Activated CD8-positive, alpha-beta memory T cell treated with anti-CD3 and anti-CD28 coated beads for 24 hours (primary cell): Measurements from ENCODE around the gene KDM3A.

Experiments
- DNase-seq: peaks from one replicate; pipeline ENCODE4 v3.0.0-alpha.2; 2020

Gene KDM3A

DNA sequence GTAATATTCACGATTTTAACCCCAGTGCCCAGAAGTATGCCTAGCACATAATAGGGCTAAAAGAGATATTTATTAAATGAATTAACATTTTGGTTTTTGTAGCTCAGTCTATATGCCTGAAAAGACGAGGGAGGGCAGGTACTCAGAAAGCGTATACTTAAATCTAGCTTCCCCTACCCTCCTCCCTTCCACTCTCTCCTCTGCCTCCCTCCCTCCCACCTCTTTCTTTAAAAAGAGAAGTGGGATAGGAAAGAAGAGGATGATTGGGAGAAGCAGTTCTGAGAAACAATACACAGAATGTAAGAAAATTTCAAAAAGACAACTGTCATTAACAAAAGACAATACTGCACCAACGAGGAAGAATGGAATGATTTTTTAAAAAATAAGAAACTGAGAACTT lies 82.3 kb downstream of the KDM3A start:
- no peak for DNase-seq

DNA sequence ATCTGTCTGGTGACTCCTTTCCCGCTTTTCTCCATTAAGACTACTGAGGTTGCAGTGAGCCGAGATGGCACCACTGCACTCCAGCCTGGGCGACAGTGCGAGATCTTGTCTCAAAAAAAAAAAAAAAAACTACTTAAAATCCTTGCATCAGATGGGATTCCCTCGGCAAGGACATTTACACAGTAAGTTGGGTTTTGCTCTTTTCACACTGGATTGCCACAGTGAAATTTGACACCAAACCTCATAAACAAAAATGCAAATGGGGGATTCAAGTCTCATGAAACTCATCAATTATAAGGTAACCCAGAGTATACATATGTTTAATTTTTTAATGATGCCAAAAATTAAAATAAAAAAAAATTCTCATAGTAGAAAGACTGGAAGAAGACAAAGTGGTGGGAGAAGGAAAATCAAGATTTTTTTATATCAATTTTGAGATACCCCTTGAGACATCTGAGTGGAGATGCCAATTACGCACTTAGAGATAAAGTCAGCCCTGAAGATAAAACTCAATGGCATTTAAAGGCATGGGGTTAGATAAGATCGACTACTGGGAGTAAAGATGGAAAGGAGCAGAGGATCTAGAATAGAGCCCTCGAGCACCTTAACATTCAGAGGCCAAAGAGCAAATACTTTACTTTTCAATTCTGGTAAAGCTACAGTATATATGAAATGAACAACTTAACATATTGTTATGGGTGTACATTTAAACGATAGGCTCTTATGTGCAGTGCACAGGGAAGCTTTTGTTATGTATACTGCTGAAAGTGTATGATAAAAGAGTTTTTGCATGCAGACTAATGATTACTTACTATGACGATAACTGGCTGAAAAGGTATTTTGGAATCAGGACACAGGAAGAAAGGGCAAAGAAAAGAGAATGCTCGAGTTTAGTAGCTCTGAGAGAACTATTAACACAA lies 84.5 kb downstream of the KDM3A start:
- no peak for DNase-seq

DNA sequence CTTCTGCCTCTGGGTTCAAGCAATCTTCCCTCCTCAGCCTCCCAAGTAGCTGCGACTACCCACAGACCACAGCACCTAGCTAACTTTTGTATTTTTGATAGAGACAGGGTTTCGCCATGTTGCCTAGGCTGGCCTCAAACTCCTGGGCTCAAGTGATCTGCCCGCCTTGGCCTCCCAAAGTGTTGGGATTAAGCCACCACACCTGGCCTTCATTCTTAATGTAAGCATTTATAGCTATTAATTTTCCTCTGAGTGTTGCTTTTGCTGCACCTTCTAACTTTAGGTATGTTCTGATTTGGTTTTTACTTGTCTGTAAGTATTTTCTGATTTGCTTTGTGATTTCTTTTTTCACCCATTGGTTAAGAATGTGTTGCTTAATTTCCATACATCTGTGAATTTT lies 92.4 kb downstream of the KDM3A start:
- DNase-seq = no peak

DNA sequence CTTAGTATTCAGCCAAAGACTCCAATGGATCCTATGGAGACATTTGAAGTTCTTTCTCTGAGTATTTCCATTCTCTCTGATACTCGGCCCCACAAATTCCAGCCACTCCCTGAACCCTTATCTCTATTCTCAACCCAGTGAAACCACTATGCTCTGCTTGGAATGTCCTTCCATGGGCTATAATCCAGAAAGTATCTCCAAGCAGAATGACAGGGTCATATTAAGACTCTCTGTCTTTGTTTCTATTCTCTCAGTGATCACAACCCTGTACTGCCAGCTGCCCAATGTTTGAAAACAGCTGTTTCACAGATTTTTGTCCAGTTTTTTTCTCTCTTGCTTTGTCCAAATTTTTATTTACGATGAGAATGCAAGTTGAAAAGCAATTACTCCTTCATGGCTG lies 100.2 kb downstream of the KDM3A start:
- no peak for DNase-seq
